Activated gamma-delta T cell (primary cell): ENCODE results near the gene LIMS2.

ENCODE experiments used
- DNase-seq: peaks from one replicate; lab custom pipeline; 2025; lab: John Stamatoyannopoulos, UW

Gene LIMS2

DNA sequence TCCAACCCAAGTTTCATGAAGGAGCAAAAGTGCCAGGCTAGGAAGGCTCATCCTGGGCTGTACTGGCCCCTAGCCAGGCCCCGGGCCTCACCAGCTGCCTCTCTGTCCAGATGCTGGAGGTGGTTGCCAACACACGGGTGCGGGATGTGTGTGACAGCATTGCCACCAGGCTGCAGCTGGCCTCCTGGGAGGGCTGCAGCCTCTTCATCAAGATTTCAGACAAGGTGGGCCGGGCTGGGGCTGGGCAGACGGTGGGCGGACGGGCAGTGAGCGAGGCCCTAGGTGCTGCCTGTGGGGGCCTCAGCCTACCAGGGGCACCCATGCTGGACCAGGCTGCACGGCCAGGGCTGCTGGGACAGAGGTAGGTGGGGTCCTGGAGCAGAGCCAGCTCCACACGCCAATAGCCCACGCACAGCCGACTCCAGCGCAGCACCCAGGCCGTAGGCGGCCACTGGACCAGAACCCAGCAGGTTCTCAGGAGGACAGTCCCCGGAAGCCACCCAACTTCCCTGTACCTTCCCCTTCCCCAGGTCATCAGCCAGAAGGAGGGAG is 41.2 kb downstream of the LIMS2 start:
- no peak for DNase-seq

- no peak for DNase-seq
Measured at GRCh38 chr2:127633556-127634065, 41.7 kb downstream of the LIMS2 start.

GRCh38 chr2:127632592-127633489 is 42.5 kb downstream of the LIMS2 start:
- no peak for DNase-seq

DNA sequence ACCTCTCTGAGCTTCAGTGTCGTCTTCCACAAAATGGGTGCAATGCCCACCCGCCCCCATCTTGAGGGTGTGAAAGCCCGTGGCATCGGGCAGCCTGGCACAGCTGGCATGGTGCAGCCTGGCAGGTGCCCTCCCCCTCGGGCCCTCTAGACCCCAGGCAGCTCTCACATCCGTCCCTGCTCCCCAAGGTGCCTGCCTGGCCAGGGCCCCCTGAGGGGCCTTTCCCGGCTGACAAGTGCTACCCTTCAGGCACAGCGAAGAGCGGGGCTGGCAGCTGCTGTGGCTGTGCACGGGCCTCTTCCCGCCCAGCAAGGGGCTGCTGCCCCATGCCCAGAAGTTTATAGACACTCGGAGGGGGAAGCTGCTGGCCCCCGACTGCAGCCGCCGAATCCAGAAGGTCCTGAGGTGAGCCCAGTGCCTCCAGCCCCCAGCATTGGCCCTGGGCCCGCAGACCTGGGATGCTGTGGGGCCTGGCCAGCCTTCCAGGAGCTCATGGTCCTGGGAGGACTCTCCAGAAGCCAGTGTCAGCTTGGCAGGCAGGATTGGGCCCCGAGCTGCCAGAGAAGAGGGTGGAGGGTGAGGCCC is 43.2 kb downstream of the LIMS2 start:
- DNase-seq = no peak

DNA sequence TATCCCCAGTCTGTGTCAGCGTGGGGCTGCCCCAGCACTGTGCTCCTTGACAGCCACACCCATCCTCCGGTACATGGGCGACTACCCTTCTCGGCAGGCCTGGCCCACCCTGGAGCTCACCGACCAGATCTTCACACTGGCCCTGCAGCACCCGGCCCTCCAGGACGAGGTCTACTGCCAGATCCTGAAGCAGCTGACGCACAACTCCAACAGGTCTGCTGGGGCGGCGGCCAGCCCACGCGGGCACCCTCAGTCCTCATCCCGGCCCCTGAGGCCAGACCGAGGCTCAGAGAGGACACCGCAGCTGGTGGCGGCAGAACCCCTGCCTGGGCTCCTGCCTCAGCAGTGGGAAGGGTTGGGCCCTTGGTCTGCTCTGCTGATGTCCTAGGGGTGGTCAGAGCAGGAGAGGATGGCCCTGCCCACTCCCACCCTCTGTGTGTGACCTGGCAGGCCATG is 43.8 kb downstream of the LIMS2 start:
- DNase-seq = no peak

- no peak for DNase-seq
Measured at GRCh38 chr2:127630864-127631540, 44.3 kb downstream of the LIMS2 start.

DNA sequence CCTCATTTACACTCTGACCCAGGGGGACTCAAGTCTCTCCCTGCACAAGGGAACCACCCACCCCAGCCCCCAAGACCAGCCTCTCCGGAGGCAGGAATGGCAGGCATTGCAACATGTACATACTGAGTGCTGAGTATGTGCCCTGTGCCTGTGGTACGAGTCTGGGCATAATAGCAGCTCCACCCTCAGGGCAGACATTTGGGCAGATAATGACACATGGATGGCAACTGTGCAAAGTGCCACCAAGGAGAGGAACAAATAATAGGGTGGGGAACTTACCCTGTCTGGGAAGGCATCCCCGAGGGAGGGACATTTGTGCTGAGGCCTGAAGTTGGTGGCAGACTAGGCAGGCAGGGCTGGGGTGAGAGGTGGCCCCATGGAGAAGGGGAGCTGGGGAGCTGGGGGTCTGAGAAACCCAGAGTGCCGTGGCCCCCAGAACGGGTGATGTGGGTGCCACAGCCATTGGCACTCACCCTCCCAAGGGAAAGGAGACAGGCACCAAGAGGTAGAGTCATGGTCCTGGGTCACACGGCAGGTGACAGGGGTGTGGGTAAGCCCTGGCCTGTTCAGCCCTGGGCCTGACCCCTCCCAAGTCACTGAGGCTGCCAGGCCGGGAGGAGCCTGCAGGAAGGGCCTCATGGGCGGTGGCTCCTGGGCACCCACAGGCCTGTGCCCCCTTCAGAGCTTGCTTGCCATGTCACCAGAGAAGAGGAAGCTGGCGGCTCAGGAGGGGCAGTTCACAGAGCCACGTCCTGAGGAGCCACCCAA is 45.0 kb downstream of the LIMS2 start:
- DNase-seq = no peak

- DNase-seq = no peak
Measured at GRCh38 chr2:127629637-127630036, 45.7 kb downstream of the LIMS2 start.

DNA sequence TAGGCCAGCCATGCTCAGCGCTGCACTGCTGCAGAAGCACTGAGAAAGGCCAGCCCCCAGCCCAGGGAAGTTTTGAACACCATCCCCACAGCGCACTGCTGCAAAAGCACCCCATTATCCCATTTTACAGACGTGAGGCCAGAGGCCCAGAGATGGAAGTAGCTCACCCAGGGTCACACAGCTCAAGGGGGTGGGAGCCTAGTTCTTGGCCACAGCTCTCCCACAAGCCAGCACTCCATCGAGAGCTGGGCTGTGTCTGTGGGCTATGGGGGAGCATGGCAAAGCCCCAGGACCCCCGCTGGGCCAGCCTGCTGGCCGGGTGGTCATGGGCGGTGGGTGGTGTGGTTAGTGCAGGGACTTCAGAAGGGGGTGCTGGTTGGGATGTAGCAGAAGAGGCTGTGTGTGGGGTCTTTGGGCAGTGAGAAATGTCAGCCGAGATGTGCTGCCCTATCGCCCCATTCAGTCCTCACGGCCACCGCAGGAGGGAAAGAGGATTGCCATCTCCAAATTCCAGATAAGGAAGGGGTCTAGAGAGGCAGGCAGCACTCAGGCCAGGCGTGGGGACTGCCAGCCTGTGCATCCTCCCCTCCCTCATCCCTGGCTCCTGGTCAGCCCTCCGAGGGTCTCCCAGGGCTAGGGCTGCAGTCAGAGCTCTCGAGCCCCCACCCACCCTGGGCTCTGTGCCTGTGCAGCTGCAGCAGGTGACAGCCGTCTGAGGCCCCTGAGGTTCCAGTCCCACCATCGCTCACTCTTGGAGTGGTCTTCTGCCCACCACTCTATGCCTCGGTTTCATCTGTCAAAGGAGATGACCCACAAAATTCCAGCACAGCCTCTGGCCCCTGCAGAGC is 46.3 kb downstream of the LIMS2 start:
- DNase-seq = no peak

- no peak for DNase-seq
Measured at GRCh38 chr2:127627740-127628571, 47.4 kb downstream of the LIMS2 start.

- no peak for DNase-seq
Measured at GRCh38 chr2:127626917-127627739, 48.2 kb downstream of the LIMS2 start.

DNA sequence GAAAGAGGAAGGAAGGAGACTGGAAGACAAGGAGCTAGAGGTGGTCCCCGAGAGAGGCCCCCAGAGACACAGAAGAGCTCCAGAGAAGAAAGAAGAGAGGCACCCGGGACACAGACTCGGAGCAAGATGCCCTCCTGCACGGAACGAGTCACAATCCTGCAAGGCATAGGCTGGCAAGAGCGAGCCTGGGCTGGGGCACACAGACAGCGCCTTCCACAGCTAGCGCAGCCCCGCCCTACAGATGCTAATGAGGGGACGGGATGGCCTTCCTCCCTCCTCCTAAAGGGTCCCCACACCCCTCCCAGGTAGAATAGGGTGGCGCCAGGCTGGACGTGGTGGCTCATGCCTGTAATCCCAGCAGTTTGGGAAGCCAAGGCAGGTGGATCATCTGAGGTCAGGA is 49.2 kb downstream of the LIMS2 start:
- no peak for DNase-seq

- DNase-seq = no peak
Measured at GRCh38 chr2:127625572-127625951, 49.8 kb downstream of the LIMS2 start.

- no peak for DNase-seq
Measured at GRCh38 chr2:127624756-127625571, 50.4 kb downstream of the LIMS2 start.

- no peak for DNase-seq
Measured at GRCh38 chr2:127624320-127624755, 51.0 kb downstream of the LIMS2 start.

GRCh38 chr2:127623388-127624319 is 51.7 kb downstream of the LIMS2 start:
- DNase-seq = no peak
